Glutamatergic neuron (in vitro differentiated cells): Measurements from ENCODE around the gene ATP2B2. TPM values are rescaled to one million over a fixed set of nuclear protein-coding genes. Genes with fewer than 3 reads are reported as not detected.

Experiments
- DNase-seq: peaks from one replicate; pipeline ENCODE4 v3.0.0; 2022
- H3K27ac Mint-ChIP-seq: one replicate; pipeline ENCODE4 v1.8.0; 2020; ENCODE audit warnings: mild to moderate bottlenecking, mixed read lengths, inconsistent platforms; ENCODE audit not compliant: unreplicated experiment
- H3K27me3 Mint-ChIP-seq: one replicate; pipeline ENCODE4 v1.8.0; 2020; ENCODE audit warnings: mild to moderate bottlenecking, moderate library complexity, mixed read lengths, inconsistent platforms; ENCODE audit not compliant: unreplicated experiment
- H3K36me3 Mint-ChIP-seq: one replicate; pipeline ENCODE4 v1.8.0; 2020; ENCODE audit warnings: mild to moderate bottlenecking, mixed read lengths, inconsistent platforms; ENCODE audit not compliant: unreplicated experiment
- H3K4me1 Mint-ChIP-seq: one replicate; pipeline ENCODE4 v1.8.0; 2020; ENCODE audit warnings: mild to moderate bottlenecking, low read depth, mixed read lengths, inconsistent platforms; ENCODE audit not compliant: unreplicated experiment
- H3K4me3 Mint-ChIP-seq: one replicate; pipeline ENCODE4 v1.8.0; 2020; ENCODE audit warnings: mild to moderate bottlenecking, mixed read lengths, inconsistent platforms; ENCODE audit not compliant: unreplicated experiment
- H3K9me3 Mint-ChIP-seq: one replicate; pipeline ENCODE4 v1.8.0; 2020; ENCODE audit warnings: mild to moderate bottlenecking, moderate library complexity, mixed read lengths, inconsistent platforms; ENCODE audit not compliant: unreplicated experiment
- total RNA-seq: library from RNA; stranded (reverse); fragmentation: NEBNext Ultra II Directional; extraction: Animal tissue kit (Norgen Biotek cat#: 25700); gene quantifications from one replicate; pipeline ENCODE4 v1.2.1, GENCODE V29; 2021; ENCODE audit not compliant: unreplicated experiment
- TF ChIP-seq, protein P1 (sequence below): fragments of 200-600 bp; sonication (generic); IDR thresholded peaks from one replicate; pipeline ENCODE4 v1.5.0; 2021; ENCODE audit not compliant: partially characterized antibody, unreplicated experiment

ATP2B2 gene
- total RNA-seq, 1 donor from 2014 or later: 31.2 TPM

DNA sequence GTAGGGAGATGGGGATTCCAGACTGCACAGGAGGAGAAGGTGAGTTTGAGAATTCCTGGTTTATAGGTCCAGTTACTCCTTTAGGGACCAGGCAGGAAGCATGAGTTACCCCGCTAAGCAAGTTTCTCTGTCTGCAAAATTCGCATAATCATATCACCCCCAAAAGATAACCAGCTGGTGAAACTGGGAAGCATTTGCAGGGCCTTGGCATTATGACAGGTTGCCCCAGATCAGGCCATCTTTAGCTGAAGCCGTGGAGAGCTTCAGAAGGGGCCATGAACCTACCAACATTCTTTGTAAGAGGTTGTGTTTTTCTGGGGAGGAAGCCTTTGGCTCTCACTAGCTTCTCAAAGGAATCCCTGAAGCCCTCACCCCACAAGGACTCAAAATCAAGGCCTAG is 29.4 kb downstream of the ATP2B2 start:
- Mint-ChIP-seq H3K27me3 (peaks cover 5% of the 10 kb centered on the region), H3K27ac (no peak overlapping the region), H3K4me1 (peaks cover 33% of the 10 kb centered on the region), H3K9me3 (peaks cover 15% of the 10 kb centered on the region), H3K36me3 (peaks cover 13% of the 10 kb centered on the region), H3K4me3 (no peak overlapping the region)
- no peak for DNase-seq
- TF ChIP-seq, protein P1, sequence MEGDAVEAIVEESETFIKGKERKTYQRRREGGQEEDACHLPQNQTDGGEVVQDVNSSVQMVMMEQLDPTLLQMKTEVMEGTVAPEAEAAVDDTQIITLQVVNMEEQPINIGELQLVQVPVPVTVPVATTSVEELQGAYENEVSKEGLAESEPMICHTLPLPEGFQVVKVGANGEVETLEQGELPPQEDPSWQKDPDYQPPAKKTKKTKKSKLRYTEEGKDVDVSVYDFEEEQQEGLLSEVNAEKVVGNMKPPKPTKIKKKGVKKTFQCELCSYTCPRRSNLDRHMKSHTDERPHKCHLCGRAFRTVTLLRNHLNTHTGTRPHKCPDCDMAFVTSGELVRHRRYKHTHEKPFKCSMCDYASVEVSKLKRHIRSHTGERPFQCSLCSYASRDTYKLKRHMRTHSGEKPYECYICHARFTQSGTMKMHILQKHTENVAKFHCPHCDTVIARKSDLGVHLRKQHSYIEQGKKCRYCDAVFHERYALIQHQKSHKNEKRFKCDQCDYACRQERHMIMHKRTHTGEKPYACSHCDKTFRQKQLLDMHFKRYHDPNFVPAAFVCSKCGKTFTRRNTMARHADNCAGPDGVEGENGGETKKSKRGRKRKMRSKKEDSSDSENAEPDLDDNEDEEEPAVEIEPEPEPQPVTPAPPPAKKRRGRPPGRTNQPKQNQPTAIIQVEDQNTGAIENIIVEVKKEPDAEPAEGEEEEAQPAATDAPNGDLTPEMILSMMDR: no peak

DNA sequence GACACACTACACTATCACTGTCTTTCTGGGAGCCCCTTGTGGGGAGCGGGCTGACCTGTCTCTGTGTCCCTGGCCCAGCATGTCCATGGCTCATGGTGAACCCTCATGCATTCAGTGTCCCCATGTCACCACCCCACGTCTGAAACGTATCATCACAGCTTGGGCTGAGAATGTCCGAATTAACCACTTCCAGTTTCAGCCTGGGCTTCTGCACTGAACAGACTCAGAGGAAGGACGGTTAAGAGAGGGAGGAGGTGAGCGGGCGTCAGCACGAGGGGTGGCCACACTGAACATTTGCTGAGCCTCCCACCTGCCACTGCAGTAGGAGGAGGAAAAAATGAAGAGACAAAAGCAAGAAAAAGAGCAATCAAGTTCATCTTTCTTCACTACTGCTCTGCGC is 30.5 kb downstream of the ATP2B2 start:
- H3K4me3 Mint-ChIP-seq: no peak overlapping the region
- DNase-seq: no peak

DNA sequence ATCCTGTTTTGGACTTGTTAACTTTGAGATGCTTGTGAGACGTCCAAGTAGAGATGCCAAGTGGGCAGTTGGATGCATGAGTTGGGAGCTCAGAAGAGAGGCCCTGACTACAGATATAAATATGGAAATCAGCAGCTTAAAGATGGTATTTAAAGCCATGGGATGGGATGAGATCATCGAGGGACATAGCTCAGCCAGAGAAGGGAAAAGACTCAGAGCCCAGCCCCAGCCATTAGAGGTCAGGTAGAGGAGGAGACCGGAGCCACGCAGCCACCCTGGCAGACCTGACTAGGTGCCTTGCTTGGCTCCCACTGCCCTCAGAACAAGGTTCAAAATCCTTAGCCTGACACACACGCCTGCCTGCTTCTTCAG is 31.1 kb downstream of the ATP2B2 start:
- no peak for DNase-seq
- peaks cover 12% of the 10 kb centered on the region for H3K9me3 Mint-ChIP-seq
- H3K27me3 Mint-ChIP-seq: peaks cover 2% of the 10 kb centered on the region
- TF ChIP-seq, protein P1: no peak
- no peak overlapping the region for H3K4me3 Mint-ChIP-seq
- peaks cover 10% of the 10 kb centered on the region for H3K36me3 Mint-ChIP-seq
- H3K27ac Mint-ChIP-seq: no peak overlapping the region
- peaks cover 41% of the 10 kb centered on the region for H3K4me1 Mint-ChIP-seq

More for the DNA sequence above, 30.5 kb downstream of the ATP2B2 start:
- peaks cover 2% of the 10 kb centered on the region for H3K27me3 Mint-ChIP-seq
- TF ChIP-seq, protein P1: no peak
- H3K27ac Mint-ChIP-seq: no peak overlapping the region
- peaks cover 13% of the 10 kb centered on the region for H3K36me3 Mint-ChIP-seq
- peaks cover 38% of the 10 kb centered on the region for H3K4me1 Mint-ChIP-seq
- peaks cover 12% of the 10 kb centered on the region for H3K9me3 Mint-ChIP-seq

DNA sequence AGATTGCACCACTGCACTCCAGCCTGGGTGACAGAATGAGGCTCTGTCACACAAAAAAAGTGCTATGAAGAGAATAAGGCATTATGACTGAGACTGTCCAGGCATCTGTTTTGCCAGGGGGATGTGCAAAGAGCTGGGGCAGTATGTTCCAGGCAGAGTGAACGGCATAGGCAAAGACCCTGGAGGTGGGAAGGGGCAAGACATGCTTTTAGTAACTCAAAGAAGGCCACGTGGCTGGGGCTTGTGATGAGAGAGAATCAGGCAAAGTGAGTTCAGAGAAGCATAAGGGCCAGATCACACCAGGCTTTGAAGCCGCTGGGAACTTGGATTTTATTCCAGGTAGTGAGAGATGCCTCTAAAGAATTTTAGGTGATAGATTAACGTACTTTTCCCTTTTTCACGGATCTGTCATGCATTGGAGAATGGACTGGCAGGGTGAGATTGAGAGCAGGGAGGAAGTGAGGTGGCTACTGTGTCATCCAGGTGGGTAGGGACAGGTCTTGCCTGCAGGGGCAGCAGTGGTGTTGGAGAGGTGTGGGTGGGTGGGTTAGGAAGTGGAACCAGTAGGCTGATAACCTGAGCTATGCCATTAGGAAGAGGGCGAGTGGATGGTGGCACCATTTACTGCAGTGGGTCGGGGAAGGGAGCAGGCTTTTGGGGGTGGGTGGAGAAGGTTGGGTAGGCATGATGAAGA is 31.7 kb downstream of the ATP2B2 start:
- Mint-ChIP-seq H3K4me1 (peaks cover 46% of the 10 kb centered on the region), H3K36me3 (peaks cover 5% of the 10 kb centered on the region), H3K9me3 (peaks cover 12% of the 10 kb centered on the region), H3K27ac (no peak overlapping the region), H3K4me3 (no peak overlapping the region), H3K27me3 (peaks cover 2% of the 10 kb centered on the region)
- TF ChIP-seq, protein P1: no peak
- DNase-seq: no peak

DNA sequence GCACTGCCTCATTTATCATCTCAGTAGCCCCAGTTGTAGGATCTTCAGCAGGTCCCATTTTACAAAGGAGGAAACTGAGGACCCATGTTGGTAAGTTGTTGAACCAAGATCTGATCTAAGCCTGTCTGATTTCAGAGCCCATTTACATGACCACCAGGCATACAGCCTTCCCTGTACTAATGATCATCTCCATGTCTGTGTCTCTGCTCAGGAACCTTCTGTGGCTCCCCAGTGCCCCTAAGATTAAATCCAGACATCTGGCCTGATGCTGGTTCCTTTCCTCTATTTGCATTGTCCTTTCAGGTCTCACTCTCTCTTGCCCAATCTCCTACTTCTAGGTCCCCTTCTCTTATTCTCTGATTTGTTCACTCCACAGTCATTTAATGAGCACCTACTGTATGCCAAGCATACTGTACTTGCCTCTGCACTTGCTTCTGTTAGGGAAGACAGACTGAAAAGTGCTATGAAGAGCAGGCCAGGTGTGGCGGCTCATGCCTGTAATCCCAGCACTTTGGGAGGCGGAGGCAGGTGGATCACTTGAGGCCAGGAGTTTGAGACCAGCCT is 32.4 kb downstream of the ATP2B2 start:
- peaks cover 51% of the 10 kb centered on the region for H3K4me1 Mint-ChIP-seq
- DNase-seq: no peak
- peaks cover 10% of the 10 kb centered on the region for H3K9me3 Mint-ChIP-seq
- no peaks in the 10 kb centered on the region for H3K36me3 Mint-ChIP-seq
- H3K27ac Mint-ChIP-seq: no peak overlapping the region
- peaks cover 2% of the 10 kb centered on the region for H3K27me3 Mint-ChIP-seq
- no peak overlapping the region for H3K4me3 Mint-ChIP-seq
- TF ChIP-seq, protein P1: no peak
